ENCODE measurements around the gene TATDN2.

DNA sequence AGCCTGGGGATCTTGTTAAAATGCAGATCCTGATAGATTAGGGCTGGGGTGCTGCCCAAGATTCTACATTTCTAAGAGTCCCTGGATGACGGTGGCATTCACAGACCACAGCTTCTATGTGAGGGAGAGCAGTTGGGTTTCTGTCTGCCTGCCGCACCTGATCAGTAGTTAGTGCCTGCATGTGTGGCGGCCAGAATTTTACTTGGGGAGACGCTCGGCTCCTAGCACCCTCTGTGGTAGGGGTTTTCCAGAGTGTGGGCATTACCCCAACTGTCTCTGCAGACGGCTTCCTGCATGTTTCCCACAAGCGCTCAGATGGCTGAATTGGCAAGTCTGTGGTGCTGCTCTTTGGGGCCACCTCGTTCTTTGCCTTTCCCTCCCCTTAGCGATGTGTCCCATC, 36.2 kb downstream of the TATDN2 start:
- TF ChIP-seq, protein P1, sequence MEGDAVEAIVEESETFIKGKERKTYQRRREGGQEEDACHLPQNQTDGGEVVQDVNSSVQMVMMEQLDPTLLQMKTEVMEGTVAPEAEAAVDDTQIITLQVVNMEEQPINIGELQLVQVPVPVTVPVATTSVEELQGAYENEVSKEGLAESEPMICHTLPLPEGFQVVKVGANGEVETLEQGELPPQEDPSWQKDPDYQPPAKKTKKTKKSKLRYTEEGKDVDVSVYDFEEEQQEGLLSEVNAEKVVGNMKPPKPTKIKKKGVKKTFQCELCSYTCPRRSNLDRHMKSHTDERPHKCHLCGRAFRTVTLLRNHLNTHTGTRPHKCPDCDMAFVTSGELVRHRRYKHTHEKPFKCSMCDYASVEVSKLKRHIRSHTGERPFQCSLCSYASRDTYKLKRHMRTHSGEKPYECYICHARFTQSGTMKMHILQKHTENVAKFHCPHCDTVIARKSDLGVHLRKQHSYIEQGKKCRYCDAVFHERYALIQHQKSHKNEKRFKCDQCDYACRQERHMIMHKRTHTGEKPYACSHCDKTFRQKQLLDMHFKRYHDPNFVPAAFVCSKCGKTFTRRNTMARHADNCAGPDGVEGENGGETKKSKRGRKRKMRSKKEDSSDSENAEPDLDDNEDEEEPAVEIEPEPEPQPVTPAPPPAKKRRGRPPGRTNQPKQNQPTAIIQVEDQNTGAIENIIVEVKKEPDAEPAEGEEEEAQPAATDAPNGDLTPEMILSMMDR (IDR thresholded peaks at IDR 0.05) = no peak
- TF ChIP-seq POLR2A (IDR thresholded peaks at IDR 0.05) = no peak

Data from uterus (tissue), 2 donors.